Ammon's horn (tissue), 1 donor: ENCODE results near the gene PAX5.
A peak's percentile ranks its signal among the peaks of the same experiment; 100 is the strongest.

ENCODE experiments used
- DNase-seq: peaks from one replicate; pipeline ENCODE4 v3.0.0-alpha.2; 2016; ENCODE audit warnings: low spot score

The PAX5 gene

GRCh38 chr9:37037503-37038301, 3.6 kb upstream of the PAX5 start:
- no peak for DNase-seq

- DNase-seq: peak; percentile 17
Measured at GRCh38 chr9:37036776-37037502, 2.9 kb upstream of the PAX5 start.

- no peak for DNase-seq
Measured at GRCh38 chr9:37036371-37036775, 2.3 kb upstream of the PAX5 start.

GRCh38 chr9:37035648-37036370, 1.7 kb upstream of the PAX5 start:
- DNase-seq: no peak

GRCh38 chr9:37034938-37035647, 1.0 kb upstream of the PAX5 start:
- no peak for DNase-seq

GRCh38 chr9:37034305-37034937, 353 bp upstream of the PAX5 start:
- DNase-seq: no peak

- no peak for DNase-seq
Measured at GRCh38 chr9:37033141-37033540, 927 bp downstream of the PAX5 start.

GRCh38 chr9:37032713-37033112, 1.4 kb downstream of the PAX5 start:
- DNase-seq: no peak

GRCh38 chr9:37031902-37032301, 2.2 kb downstream of the PAX5 start:
- no peak for DNase-seq

GRCh38 chr9:37031081-37031480, 3.0 kb downstream of the PAX5 start:
- DNase-seq: no peak

- DNase-seq: no peak
Measured at GRCh38 chr9:37030611-37030939, 3.5 kb downstream of the PAX5 start.

GRCh38 chr9:37029776-37030610, 4.1 kb downstream of the PAX5 start:
- DNase-seq: no peak

- DNase-seq: no peak
Measured at GRCh38 chr9:37029304-37029775, 4.7 kb downstream of the PAX5 start.

- DNase-seq: no peak
Measured at GRCh38 chr9:37028420-37029031, 5.5 kb downstream of the PAX5 start.

- DNase-seq: peak; percentile 76
Measured at GRCh38 chr9:37027582-37028419, 6.3 kb downstream of the PAX5 start.

- DNase-seq: no peak
Measured at GRCh38 chr9:37026931-37027581, 7.0 kb downstream of the PAX5 start.

GRCh38 chr9:37026113-37026930, 7.7 kb downstream of the PAX5 start:
- DNase-seq: no peak

GRCh38 chr9:37025823-37026112, 8.3 kb downstream of the PAX5 start:
- DNase-seq: no peak
